ENCODE results near the gene APOBEC2.

The APOBEC2 gene

GRCh38 chr6:41083072-41083471 is 30.1 kb downstream of the APOBEC2 start:
- DNase-seq = no peak

- no peak for DNase-seq
These were observed 32.2 kb downstream of the APOBEC2 start for GRCh38 chr6:41085182-41085581.

- no peak for DNase-seq
These were observed 35.4 kb downstream of the APOBEC2 start for GRCh38 chr6:41088451-41088850.

DNA sequence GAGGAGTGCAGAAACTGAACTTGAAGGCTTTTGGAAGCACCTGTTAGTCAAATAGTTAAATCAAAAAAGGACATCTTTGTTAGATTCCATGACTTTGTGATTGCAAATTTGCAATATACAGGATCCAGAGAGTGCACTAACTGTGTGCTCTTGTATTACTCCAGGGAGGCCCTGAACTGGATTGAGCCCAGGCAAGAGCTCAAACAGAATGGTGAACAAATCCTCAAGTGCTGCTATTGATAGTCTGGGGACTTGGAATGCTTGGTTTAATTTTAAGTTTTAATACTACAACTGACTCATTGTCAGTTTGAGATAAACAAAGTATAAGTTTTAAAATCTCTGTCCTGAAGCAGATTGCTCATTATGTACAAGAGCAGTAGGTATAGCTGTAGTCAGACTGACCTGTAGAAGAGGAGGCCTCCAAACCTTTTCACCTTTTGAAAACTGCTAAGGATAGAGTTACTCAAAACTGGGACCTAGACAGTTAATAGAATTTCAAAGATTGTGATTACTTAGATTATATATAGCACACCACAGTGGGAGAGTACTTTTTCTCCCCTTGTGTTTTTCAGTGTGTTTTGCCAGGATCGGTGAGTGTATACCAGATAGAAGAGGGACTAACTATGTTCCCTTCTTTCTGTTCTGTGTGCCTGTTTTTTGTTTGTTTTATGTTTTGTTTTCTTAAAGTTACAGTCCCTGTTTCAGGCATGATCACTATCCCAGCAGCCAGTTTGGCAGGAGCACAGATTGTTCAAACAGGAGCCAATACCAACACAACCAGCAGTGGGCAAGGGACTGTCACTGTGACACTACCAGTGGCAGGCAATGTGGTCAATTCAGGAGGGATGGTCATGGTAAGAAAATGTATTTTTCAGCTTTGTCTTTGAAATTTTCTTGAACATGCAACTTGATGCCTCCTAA is 38.1 kb downstream of the APOBEC2 start:
- no peak for DNase-seq

DNA sequence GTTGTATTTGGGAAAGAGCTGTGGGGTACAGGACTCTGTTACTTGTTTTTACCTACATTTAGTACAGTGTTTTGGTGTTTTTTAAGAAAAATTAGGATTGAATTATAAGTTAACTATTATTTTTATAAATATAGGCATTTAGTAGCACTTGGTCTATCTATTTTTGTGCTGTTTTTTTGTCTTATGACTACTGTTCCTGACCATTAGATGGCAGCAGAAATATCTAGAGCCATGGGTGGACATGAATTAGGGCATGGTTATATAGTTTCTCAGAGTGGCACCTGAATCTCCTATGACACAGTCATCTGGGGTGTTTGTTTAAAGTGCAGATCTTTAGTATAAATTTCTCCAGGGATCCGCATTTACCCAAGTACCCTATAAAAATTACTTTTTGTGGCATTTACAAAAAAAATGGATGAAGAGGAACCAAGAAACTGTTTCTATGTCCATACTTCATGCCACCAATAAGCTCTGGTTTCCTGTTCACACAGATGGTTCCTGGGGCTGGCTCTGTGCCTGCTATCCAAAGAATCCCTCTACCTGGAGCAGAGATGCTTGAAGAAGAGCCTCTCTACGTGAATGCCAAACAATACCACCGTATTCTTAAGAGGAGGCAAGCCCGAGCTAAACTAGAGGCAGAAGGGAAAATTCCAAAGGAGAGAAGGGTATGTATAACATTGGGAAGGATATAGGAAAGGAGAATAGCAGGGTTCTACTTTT is 39.6 kb downstream of the APOBEC2 start:
- no peak for DNase-seq

DNA sequence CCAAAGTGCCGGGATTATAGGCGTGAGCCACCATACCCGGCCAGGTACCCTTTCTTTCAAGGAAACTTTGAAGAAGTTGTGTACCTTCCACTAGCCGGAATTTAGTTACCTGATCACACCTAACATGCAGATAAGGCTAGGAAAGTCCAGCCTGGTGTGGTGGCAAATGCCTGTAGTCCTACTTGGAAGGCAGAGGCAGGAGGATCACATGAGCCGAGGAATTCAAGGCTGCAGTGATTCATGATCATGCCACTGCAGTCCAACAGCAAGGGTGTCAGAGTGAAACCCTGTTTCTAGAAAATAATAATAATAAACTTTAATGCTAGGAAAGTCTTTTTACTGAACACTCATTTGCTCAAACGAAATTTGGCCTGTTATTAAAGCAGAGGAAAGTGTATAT is 40.7 kb downstream of the APOBEC2 start:
- no peak for DNase-seq

- DNase-seq = no peak
These were observed 44.6 kb downstream of the APOBEC2 start for GRCh38 chr6:41097467-41098090.

DNA sequence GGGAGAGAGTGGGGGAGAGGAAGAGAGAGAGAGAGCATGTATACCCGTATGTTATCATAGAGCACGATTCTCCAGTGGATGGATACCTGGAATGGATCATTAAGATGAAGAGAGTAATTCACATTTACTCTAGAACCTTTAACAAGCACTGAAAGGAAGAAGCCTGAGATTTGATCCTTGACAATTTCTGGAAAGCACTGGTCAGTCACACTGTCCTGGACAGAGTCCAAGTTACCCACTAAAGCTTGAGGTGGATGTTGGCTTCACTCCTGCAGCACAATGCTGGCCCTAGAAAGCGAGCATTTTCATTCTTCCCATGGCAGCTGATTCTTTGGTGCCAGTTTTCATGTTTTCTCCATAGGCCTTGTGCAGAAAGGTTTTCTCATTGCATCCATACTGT is 45.4 kb downstream of the APOBEC2 start:
- DNase-seq = no peak

- peak in 3 of 56 donors; percentile 1 to 14 (median 4) for DNase-seq
These were observed 47.9 kb downstream of the APOBEC2 start for GRCh38 chr6:41100871-41101287.

GRCh38 chr6:41103847-41104246 is 50.8 kb downstream of the APOBEC2 start:
- DNase-seq = no peak

GRCh38 chr6:41111017-41111416 is 58.0 kb downstream of the APOBEC2 start:
- DNase-seq = no peak
